IPS DF 4.7 (cell line): ENCODE measurements around the gene MDN1.
"Not testable (repeated sequence)": the region's sequence is repeated elsewhere in the genome, so short reads cannot be mapped to it uniquely, and the experiment has no call there.

Source experiments
- DNase-seq: peaks from one replicate; pipeline ENCODE4 v3.0.0-alpha.2; 2013; ENCODE audit warnings: low spot score; ENCODE audit errors: extremely low read depth

MDN1 gene

GRCh38 chr6:89776583-89777233 is 42.9 kb downstream of the MDN1 start:
- DNase-seq: no peak

DNA sequence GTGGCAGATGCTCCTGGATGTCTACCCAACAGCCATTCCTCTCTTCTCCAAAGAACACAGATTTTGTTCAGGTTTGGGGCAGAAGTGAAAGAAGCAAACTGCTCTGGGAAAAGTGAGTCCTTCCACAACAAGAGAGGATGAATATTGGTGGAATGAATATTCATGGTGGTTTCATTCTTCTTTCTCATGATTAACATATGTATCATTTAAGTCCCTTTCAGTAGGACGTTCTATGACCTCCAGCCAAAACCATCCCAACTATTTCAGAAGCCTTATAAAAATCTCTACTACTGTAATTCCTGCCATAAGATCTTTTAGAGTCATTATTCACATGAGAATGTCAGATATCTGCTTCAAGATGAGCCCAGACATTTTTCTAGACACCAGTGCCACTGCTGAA is 44.4 kb downstream of the MDN1 start:
- DNase-seq: no peak

- no peak for DNase-seq
These were observed 50.0 kb downstream of the MDN1 start for GRCh38 chr6:89769572-89769971.

DNA sequence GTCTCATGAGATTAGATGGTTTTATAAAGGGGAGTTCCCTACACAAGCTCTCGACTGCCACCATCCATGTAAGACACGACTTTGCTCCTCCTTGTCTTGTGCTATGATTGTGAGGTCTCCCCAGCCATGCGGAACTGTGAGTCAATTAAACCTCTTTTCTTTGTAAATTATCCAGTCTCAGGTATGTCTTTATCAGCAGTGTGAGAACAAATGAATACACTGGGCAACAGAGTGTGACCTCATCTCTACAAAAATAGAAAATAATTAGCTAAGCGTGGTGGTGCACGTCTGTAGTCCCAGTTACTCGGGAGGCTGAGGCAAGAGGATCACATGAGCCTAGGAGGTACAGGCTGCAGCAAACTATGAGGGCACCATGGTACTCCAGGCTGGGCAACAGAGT is 51.3 kb downstream of the MDN1 start:
- no peak for DNase-seq

- DNase-seq: no peak
These were observed 56.0 kb downstream of the MDN1 start for GRCh38 chr6:89763550-89763949.

GRCh38 chr6:89758830-89759229 is 60.8 kb downstream of the MDN1 start:
- DNase-seq: no peak

DNA sequence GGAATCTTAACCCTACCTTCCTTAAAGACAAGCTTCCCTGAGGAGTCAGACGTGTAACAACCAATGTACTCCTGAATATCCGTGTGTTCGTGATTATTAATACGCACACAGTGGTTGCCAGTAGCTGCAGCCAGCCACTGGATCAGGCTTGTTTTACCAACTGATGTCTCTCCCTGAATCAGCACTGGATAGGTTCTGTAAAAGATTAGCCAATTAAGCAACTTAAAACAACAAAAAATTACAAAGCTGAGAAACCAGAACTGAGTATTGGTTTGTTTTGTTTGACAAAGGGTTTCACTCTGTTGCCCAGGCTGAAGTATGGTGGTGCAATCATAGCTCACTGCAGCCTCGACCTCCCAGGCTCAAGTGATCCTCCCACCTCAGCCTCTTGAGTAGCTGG is 69.3 kb downstream of the MDN1 start:
- no peak for DNase-seq

DNA sequence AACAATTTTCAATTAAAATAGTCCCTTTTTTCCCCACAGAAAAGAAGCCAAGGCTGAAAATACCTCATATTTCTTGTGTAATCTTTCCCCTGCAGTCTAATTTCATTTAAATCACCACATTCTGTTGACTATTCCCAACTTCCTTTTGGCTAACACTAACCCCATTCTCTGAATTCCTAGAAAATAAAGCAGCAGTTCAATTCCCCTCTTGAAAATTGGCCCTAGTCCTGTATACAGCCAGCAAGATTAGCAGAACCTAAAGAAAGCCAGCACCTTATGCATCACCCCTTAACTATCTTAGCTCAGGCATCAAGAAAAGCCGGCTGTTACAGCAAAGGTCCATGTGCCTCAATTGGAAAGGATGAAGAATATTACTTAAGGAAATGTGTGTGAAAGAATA is 69.7 kb downstream of the MDN1 start:
- DNase-seq: no peak

DNA sequence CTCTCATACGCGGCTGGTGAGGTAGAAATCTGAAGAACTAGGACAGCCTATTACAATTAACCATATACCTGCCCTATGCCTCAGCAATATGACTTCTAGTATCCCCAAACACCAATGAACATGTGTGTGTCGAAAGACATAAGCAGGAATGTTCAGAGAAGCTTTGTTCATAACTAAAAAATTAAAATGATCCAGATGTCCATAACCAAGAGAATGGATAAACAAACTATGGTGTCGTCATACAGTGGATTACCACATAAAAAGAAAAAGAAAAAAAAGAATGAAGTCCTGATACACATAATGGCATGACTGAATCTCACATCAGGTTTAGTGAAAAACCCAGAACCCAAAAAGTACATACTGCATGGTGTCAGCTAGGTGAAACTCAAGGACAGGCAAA is 73.9 kb downstream of the MDN1 start:
- DNase-seq: no peak

GRCh38 chr6:89745096-89745495 is 74.5 kb downstream of the MDN1 start:
- DNase-seq: no peak

GRCh38 chr6:89736893-89737292 is 82.7 kb downstream of the MDN1 start:
- no peak for DNase-seq

- no peak for DNase-seq
These were observed 85.1 kb downstream of the MDN1 start for GRCh38 chr6:89734526-89734925.

DNA sequence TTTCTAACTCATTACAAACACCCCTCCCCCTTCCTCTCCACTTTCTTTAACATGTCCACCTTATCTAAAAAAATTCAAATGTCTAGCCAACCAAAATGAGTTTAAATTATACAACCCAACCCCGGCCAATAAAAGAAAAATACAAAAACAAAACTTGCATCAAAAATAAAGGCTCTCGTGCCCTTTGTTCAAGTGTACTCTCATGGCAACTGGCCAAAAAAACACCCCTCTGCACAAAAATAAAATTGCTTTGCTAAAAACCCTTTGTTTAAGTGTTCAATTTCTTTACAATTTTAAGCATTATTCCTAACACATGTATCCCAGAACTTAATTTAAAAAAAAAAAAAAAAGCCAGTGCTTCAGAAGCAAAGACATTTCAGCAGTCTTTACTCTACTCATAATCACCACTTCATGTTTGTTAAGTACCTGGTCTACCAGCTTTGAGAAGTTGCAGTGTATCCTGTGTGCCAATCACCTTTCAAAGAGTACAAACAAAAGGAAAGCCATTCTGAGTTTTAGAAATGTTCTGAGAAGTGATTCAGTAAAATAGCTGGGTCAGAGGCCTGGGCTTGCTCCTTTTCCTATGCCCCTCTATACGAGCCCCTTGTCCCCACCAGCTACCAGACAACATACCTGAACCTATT is 87.5 kb downstream of the MDN1 start:
- DNase-seq: no peak

GRCh38 chr6:89731262-89731661 is 88.3 kb downstream of the MDN1 start:
- DNase-seq: not testable (repeated sequence)

DNA sequence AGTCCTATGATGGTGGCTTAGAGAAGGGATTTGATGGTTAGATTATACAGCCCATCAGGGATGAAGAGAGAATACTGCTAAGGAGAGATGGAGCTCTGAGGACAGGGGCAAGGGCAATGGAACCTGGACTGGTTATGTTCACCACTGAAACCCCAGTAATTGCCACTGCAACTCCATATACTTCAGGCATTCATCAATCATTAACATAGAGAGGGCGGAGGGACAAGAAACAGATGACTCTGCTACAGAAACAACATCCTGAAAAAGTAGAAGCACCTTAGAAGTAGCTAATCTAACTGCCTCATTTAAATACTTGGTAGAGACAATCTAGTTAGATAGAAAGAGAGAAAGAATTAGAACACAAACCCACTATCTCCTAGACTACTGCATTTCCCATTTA is 89.8 kb downstream of the MDN1 start:
- DNase-seq: no peak

DNA sequence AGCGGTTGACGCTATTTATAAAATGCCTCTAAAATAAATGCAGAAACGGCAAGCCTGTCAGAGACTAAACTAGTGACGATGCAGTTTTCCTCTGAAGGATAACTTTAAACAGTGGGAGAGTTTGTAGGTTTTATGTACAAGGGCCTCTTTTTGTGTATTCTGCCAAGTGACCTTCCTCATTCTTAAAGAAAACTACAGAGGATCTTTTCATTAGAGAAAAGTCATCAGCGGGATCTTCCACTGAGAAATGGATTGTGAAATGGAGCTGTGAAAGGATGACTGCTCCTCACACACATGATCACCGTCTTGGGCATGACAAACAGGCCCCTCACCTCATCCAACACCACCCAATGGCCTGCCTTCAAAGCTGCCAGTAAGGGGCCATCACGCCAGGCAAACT is 92.1 kb downstream of the MDN1 start:
- no peak for DNase-seq

GRCh38 chr6:89724981-89725380 is 94.6 kb downstream of the MDN1 start:
- no peak for DNase-seq

- no peak for DNase-seq
These were observed 96.5 kb downstream of the MDN1 start for GRCh38 chr6:89723046-89723445.

DNA sequence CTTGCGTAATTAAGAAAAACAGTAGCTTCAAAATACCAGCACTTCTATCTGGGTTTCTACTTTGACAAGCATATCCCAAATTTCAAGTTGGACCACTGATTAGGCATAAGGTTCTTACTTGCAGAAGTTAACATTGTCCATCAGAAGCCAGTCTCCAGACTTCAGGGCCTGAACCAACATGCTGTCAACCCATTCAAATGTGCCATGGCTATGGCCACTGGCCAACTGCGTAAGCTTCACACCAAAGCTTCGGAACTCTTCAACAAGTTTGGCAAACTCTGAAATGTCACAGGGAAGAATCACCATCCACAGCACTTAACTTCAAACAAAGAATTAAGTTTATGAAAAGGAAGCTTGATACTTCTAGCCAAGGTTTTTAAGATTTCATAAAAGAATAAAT is 103.1 kb downstream of the MDN1 start:
- no peak for DNase-seq

GRCh38 chr6:89711801-89712200 is 107.8 kb downstream of the MDN1 start:
- no peak for DNase-seq

- DNase-seq: no peak
These were observed 111.3 kb downstream of the MDN1 start for GRCh38 chr6:89708316-89708715.

DNA sequence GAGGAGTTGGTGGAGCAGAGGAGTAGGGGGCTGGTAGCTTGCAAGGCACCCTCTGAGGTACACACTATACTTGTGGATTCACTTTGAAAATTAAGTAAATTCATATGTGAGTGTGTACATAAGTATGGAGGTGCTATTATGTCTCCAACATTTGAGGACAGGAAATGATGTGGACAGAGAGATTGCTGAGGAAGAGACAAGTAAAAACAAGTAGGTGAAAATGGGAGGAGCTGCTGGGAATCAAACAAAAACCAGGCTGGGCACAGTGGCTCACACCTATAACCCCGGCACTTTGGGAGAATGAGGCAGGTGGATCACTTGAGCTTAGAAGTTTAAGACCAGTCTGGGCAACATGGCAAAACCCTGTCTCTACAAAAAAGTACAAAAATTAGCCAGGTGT is 111.8 kb downstream of the MDN1 start:
- no peak for DNase-seq

DNA sequence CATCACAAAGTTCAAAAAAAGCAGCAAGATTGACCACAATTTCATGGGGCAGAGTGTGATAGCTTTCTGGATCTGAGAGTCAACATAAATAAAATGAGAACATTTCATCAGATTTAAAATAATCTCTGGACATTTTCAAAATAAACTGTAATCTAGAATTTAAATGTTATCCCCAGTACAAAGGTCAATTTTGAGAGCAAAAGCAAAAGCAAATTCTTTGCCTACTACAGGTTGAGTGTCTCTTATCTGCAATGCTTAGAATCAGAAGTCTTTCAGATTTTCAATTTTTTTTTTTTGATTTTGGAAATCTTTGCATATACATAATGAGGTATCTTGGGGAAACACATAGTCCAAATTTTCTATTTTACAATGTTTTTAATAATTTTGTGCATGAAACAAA is 113.5 kb downstream of the MDN1 start:
- no peak for DNase-seq

GRCh38 chr6:89703292-89703691 is 116.3 kb downstream of the MDN1 start:
- no peak for DNase-seq
